Neural crest cell (in vitro differentiated cells): ENCODE data around the gene HAGHL. TPM values are rescaled to one million over a fixed set of nuclear protein-coding genes. Genes with fewer than 3 reads are reported as not detected.
A peak's percentile ranks its signal among the peaks of the same experiment; 100 is the strongest.

ENCODE experiments used
- DNase-seq: peaks from one replicate; pipeline ENCODE4 v3.0.0; 2021; ENCODE audit warnings: low read depth, mixed read lengths, low spot score
- H3K27ac Mint-ChIP-seq: one replicate; pipeline ENCODE4 v1.8.0; 2021; ENCODE audit warnings: mild to moderate bottlenecking, mixed read lengths; ENCODE audit not compliant: unreplicated experiment
- H3K27me3 Mint-ChIP-seq: 2 replicates; pipeline ENCODE4 v1.8.0; 2021; ENCODE audit warnings: low read depth, mild to moderate bottlenecking, mixed read lengths
- H3K36me3 Mint-ChIP-seq: 2 replicates; pipeline ENCODE4 v1.8.0; 2021; ENCODE audit warnings: low read depth, mild to moderate bottlenecking, mixed read lengths
- H3K4me1 Mint-ChIP-seq: 2 replicates; pipeline ENCODE4 v1.8.0; 2021; ENCODE audit warnings: mixed read lengths
- H3K4me3 Mint-ChIP-seq: one replicate; pipeline ENCODE4 v1.8.0; 2021; ENCODE audit warnings: mild to moderate bottlenecking, mixed read lengths
- H3K9me3 Mint-ChIP-seq: 2 replicates; pipeline ENCODE4 v1.8.0; 2021; ENCODE audit warnings: mixed read lengths
- CTCF ChIP-seq: fragments of 200-600 bp; sonication (generic); conservative IDR thresholded peaks from 2 replicates; pipeline ENCODE4 v1.5.0; 2021; ENCODE audit warnings: antibody characterized with exemption, mild to moderate bottlenecking
- total RNA-seq: library from RNA; stranded (reverse); gene quantifications from 2 replicates; pipeline ENCODE4 v1.2.1, GENCODE V29; 2021

Gene HAGHL
- total RNA-seq, 1 donor from 2014 or later, result 15.4 TPM

DNA sequence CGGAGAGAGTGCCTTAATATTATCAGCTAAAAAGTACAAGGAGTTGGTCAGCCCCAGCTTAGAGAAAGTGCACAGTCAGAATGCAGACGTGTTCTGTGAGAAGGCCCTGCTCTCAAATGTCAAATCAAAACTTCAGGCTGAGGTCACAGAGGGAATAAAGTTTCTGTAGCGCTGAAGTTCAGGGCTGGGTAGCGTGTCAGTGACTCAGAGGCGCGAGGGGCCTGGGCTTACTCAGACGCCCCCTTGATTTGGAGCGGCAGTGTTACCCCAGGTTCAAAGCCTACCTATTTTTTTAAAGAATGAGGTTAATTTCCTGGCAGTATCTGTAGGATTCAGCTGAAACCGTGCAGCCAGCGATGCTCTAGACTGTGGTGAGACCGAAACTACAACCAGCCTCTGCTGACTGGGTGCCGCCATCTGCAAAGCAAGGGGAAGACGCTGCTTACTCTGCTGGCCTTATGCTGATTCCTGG lies 9.1 kb downstream of the HAGHL start:
- Mint-ChIP-seq H3K27me3 (no peaks in the 10 kb centered on the region), H3K36me3 (no peaks in the 10 kb centered on the region), H3K9me3 (no peaks in the 10 kb centered on the region), H3K27ac (no peak overlapping the region), H3K4me1 (no peaks in the 10 kb centered on the region), H3K4me3 (peak overlapping the region; percentile 41)
- TF ChIP-seq CTCF, result no peak
- DNase-seq, result no peak

DNA sequence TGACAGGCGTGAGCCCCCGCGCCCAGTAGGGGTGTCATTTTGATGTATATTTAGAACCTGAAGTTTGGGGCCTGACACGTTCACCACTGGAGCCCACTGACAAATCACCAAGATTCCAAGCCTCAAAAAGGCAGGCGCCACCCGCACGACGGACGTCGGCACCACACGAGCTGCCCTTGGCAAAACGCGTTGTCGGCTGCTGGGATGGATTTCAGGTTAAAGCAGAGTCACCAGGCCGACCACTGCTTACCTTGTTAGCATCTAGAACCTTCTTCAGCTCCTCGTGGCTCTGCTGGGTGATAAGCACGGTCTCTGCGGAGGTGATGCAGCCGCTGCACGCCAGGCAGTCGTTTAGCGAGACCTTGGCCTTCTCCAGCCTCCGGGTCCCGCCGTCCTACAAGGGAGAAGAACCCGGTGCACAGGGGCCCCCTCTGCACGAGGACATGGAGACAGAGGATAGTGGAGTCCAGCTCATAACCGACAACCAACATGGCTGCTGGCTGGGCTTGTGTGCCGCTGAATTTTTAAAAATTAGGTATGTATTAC lies 10.1 kb downstream of the HAGHL start:
- Mint-ChIP-seq H3K4me3 (peak overlapping the region; percentile 54), H3K36me3 (no peaks in the 10 kb centered on the region)

GRCh38 chr16:739560-740458 lies 12.9 kb downstream of the HAGHL start:
- H3K36me3 Mint-ChIP-seq, result no peaks in the 10 kb centered on the region
- peak overlapping the region; percentile 81 for H3K4me3 Mint-ChIP-seq
- DNase-seq, result no peak
- no peak for TF ChIP-seq CTCF
- no peaks in the 10 kb centered on the region for H3K9me3 Mint-ChIP-seq
- no peak overlapping the region for H3K27ac Mint-ChIP-seq
- H3K4me1 Mint-ChIP-seq, result no peaks in the 10 kb centered on the region
- H3K27me3 Mint-ChIP-seq, result no peaks in the 10 kb centered on the region

More for the DNA sequence above, 10.1 kb downstream of the HAGHL start:
- Mint-ChIP-seq H3K9me3 (no peaks in the 10 kb centered on the region), H3K27ac (no peak overlapping the region), H3K4me1 (no peaks in the 10 kb centered on the region), H3K27me3 (no peaks in the 10 kb centered on the region)
- DNase-seq, result no peak
- no peak for TF ChIP-seq CTCF

GRCh38 chr16:740459-740763 lies 13.5 kb downstream of the HAGHL start:
- no peaks in the 10 kb centered on the region for H3K27me3 Mint-ChIP-seq
- no peak for TF ChIP-seq CTCF

DNA sequence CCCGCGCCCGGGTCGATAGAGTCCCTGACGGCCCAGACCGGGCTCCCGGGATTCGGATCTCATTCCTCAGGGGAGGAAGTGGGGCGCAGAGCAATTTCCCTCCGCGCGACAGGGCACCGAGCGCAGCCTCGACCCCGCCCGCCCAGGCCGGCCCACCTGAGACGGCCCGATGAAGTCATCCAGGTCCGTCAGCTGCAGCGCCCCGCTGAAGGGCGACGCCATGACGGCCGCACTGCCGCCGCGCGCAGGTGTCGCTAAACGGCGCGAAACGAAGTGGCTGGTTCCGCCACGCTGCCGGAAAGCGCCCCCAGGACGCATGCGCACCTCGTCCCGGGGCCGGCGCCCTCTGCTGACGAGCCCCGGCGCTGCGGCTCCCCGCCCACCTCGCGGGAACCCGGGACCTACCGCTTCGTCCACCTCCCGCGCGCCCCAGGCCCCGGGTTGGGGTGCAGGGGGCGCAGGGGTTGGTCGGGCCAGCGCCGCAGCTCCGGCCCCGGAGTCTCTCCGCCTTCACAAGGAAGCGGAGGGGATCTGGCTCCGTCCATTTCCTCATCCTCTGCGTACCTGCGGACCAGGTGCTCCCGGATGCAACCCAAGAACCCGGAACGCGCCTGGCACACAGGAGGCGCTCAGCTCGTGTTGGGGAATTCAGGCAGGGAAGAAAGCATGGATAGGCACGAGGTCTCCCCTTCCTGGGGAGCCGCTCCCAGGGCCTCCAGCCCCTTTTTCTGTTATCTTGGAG lies 14.0 kb downstream of the HAGHL start, which contains the start of gene CIAO3:
CIAO3 (minus strand) TSS at position 234 of the 742 bp plus-strand sequence; CDS start at position 222, 12 bp downstream.
- H3K4me3 Mint-ChIP-seq, result peak within 1 kb of the TSS; percentile 87
- peak; percentile 91 for TF ChIP-seq CTCF
- H3K27ac Mint-ChIP-seq, result no peak within 1 kb of the TSS
- DNase-seq, result peak; percentile 92
- no peaks in the 10 kb centered on the region for H3K9me3 Mint-ChIP-seq
- no peaks in the 10 kb centered on the region for H3K27me3 Mint-ChIP-seq
- H3K4me1 Mint-ChIP-seq, result no peaks in the 10 kb centered on the region
- no peaks in the 10 kb centered on the region for H3K36me3 Mint-ChIP-seq

More at GRCh38 chr16:740459-740763, 13.5 kb downstream of the HAGHL start:
- DNase-seq, result no peak
- no peaks in the 10 kb centered on the region for H3K4me1 Mint-ChIP-seq
- no peaks in the 10 kb centered on the region for H3K9me3 Mint-ChIP-seq
- H3K27ac Mint-ChIP-seq, result no peak overlapping the region
- peak overlapping the region; percentile 81 for H3K4me3 Mint-ChIP-seq
- no peaks in the 10 kb centered on the region for H3K36me3 Mint-ChIP-seq
